CD14-positive monocyte (primary cell): ENCODE data around the gene ERGIC1. TPM values are rescaled to one million over a fixed set of nuclear protein-coding genes. Genes with fewer than 3 reads are reported as not detected.

Experiments used
- DNase-seq, 3 donors: peaks; one replicate each; pipeline ENCODE4 v3.0.0-alpha.2; 2011 to 2022
- H2AFZ ChIP-seq: 2 replicates; pipeline ENCODE4 v1.6.0; 2012; ENCODE audit warnings: mild to moderate bottlenecking, low read depth, low read length, inconsistent platforms; ENCODE audit not compliant: insufficient read depth, poor library complexity, severe bottlenecking
- H3K27ac ChIP-seq, 2 donors: 1 replicate in 1 of 2; 2 replicates in 1 of 2; pipeline ENCODE4 v1.5.1; 2012 to 2013; ENCODE audit warnings: low read length in 2 of 2, control low read depth in 1 of 2, inconsistent platforms in 1 of 2, low read depth in 1 of 2, mild to moderate bottlenecking in 1 of 2
- H3K27me3 ChIP-seq, 2 donors: one replicate each; pipeline versions ENCODE4 v1.6.0 to v1.6.1; 2011 to 2013; ENCODE audit warnings: low read length in 2 of 2; ENCODE audit not compliant: control insufficient read depth in 2 of 2, insufficient read depth in 2 of 2
- H3K36me3 ChIP-seq, 2 donors: replicated peaks in 1 of 2; 1 replicate in 1 of 2; 2 replicates in 1 of 2; pipeline versions ENCODE4 v1.5.1 to v1.6.1; 2012 to 2013; ENCODE audit warnings: low read length in 2 of 2, control low read depth in 1 of 2, inconsistent platforms in 1 of 2, mild to moderate bottlenecking in 1 of 2; ENCODE audit not compliant: insufficient read depth in 2 of 2, control insufficient read depth in 1 of 2
- H3K4me1 ChIP-seq, 2 donors: 1 replicate in 1 of 2; 2 replicates in 1 of 2; pipeline versions ENCODE4 v1.5.1 to v1.6.1; 2012 to 2013; ENCODE audit warnings: low read length in 2 of 2, control low read depth in 1 of 2, inconsistent platforms in 1 of 2, mild to moderate bottlenecking in 1 of 2, moderate library complexity in 1 of 2; ENCODE audit not compliant: insufficient read depth in 2 of 2, control insufficient read depth in 1 of 2
- H3K4me2 ChIP-seq: replicated peaks from 2 replicates; pipeline ENCODE3; 2012; ENCODE audit warnings: low read length, moderate library complexity, mild to moderate bottlenecking; ENCODE audit not compliant: poor library complexity, severe bottlenecking; ENCODE audit errors: extremely low read depth
- H3K4me3 ChIP-seq, 3 experiments: fragments of 200-600 bp in 1 of 3; sonication (generic) in 1 of 3; replicated peaks in 1 of 3; 1 replicate in 2 of 3; 2 replicates in 1 of 3; pipeline ENCODE4 v1.5.1; 2011 to 2013; ENCODE audit warnings: low read length in 3 of 3, mild to moderate bottlenecking in 3 of 3, control low read depth in 2 of 3, low read depth in 2 of 3, inconsistent platforms in 1 of 3, moderate library complexity in 1 of 3
- H3K79me2 ChIP-seq: 2 replicates; pipeline ENCODE4 v1.6.0; 2012; ENCODE audit warnings: mild to moderate bottlenecking, control low read depth, inconsistent platforms, low read length, moderate library complexity; ENCODE audit not compliant: insufficient read depth
- H3K9ac ChIP-seq: 2 replicates; pipeline ENCODE4 v1.6.0; 2017; ENCODE audit warnings: low read length, mild to moderate bottlenecking; ENCODE audit not compliant: insufficient read depth, poor library complexity, severe bottlenecking
- H3K9me3 ChIP-seq, 2 donors: replicated peaks in 1 of 2; 1 replicate in 1 of 2; 2 replicates in 1 of 2; pipeline versions ENCODE4 v1.5.1 to v1.6.1; 2012 to 2013; ENCODE audit warnings: low read length in 2 of 2, control low read depth in 1 of 2; ENCODE audit not compliant: control insufficient read depth in 1 of 2, insufficient read depth in 1 of 2
- H4K20me1 ChIP-seq: 2 replicates; pipeline ENCODE4 v1.6.0; 2012; ENCODE audit warnings: mild to moderate bottlenecking, low read length, control low read depth, moderate library complexity; ENCODE audit not compliant: insufficient read depth
- H3K27ac Mint-ChIP-seq, 7 donors: one replicate each; pipeline ENCODE4 v1.8.0; 2020; ENCODE audit warnings: mild to moderate bottlenecking in 7 of 7, mixed read lengths in 7 of 7, moderate library complexity in 6 of 7, inconsistent platforms in 2 of 7
- H3K27me3 Mint-ChIP-seq, 3 donors: one replicate each; pipeline ENCODE4 v1.8.0; 2021 to 2022; ENCODE audit warnings: low read depth in 3 of 3, mild to moderate bottlenecking in 3 of 3, mixed read lengths in 3 of 3, moderate library complexity in 3 of 3, inconsistent platforms in 1 of 3
- H3K36me3 Mint-ChIP-seq, 2 donors: one replicate each; pipeline ENCODE4 v1.8.0; 2020; ENCODE audit warnings: mixed read lengths in 2 of 2, inconsistent platforms in 1 of 2, mild to moderate bottlenecking in 1 of 2
- H3K4me1 Mint-ChIP-seq: one replicate; pipeline ENCODE4 v1.8.0; 2020; ENCODE audit warnings: mild to moderate bottlenecking, mixed read lengths
- H3K4me3 Mint-ChIP-seq, 2 donors: one replicate each; pipeline ENCODE4 v1.8.0; 2020; ENCODE audit warnings: mild to moderate bottlenecking in 2 of 2, mixed read lengths in 2 of 2, moderate library complexity in 1 of 2
- H3K9me3 Mint-ChIP-seq, 7 donors: one replicate each; pipeline ENCODE4 v1.8.0; 2020 to 2022; ENCODE audit warnings: mixed read lengths in 7 of 7, mild to moderate bottlenecking in 6 of 7, moderate library complexity in 6 of 7, inconsistent platforms in 2 of 7
- WGBS: methylation state at CpG from one replicate; pipeline ENCODE4 v1.1.5; 2013; ENCODE audit warnings: missing lambda C conversion rate; ENCODE audit not compliant: insufficient coverage; 5-methylcytosine and 5-hydroxymethylcytosine counted together
- intact Hi-C, 2 donors: fragments of 100-400 bp; cut with micrococcal nuclease; formaldehyde crosslinking; loops; one replicate each; pipeline versions ENCODE4 v1.15.0 to v1.15.1; 2023
- polyA plus RNA-seq, 3 donors: library from polyadenylated mRNA; depleted of rRNA in 1 of 3; unstranded in 2 of 3; stranded (reverse) in 1 of 3; fragments of 300-500 nt in 2 of 3; fragments of >200 nt in 1 of 3; fragmentation: Illumina TruSeq in 2 of 3; gene quantifications; 1 replicate in 2 of 3; 2 replicates in 1 of 3; pipeline ENCODE4 v1.2.3, GENCODE V29; 2012 to 2021
- TF ChIP-seq, protein P1 (sequence below): fragments of 200-600 bp; IDR thresholded peaks from one replicate; pipeline ENCODE4 v1.8.0; 2022; ENCODE audit warnings: antibody characterized with exemption, mild to moderate bottlenecking

Gene ERGIC1
- polyA plus RNA-seq, 3 donors, result 28.3 to 76.2 (median 34.1) TPM

GRCh38 chr5:172915514-172915913 lies 81.5 kb downstream of the ERGIC1 start:
- H3K4me1 ChIP-seq, result peaks cover 7 to 8% of the 10 kb centered on the region in 2 donors
- Mint-ChIP-seq H3K4me1 (peaks cover 12% of the 10 kb centered on the region), H3K27ac (no peak overlapping the region), H3K4me3 (no peak overlapping the region), H3K36me3 (peaks cover 71 to 79% of the 10 kb centered on the region in 2 donors), H3K27me3 (peaks cover 0 to 3% (median 0%) of the 10 kb centered on the region in 3 donors), H3K9me3 (no peaks in the 10 kb centered on the region)
- H3K36me3 ChIP-seq, result peaks cover 45 to 67% of the 10 kb centered on the region in 2 donors
- 98% methylated on average over 8 of the region's 10 CpGs for WGBS
- H3K4me2 ChIP-seq, result no peak overlapping the region
- intact Hi-C loops, result no loop called here
- H3K27me3 ChIP-seq, result no peaks in the 10 kb centered on the region
- no peak overlapping the region for H3K27ac ChIP-seq
- no peaks in the 10 kb centered on the region for H3K79me2 ChIP-seq
- no peak overlapping the region for H3K4me3 ChIP-seq
- no peaks in the 10 kb centered on the region for H4K20me1 ChIP-seq
- H2AFZ ChIP-seq, result no peak overlapping the region
- no peak for DNase-seq
- no peaks in the 10 kb centered on the region for H3K9me3 ChIP-seq
- no peak overlapping the region for H3K9ac ChIP-seq
- TF ChIP-seq, protein P1, sequence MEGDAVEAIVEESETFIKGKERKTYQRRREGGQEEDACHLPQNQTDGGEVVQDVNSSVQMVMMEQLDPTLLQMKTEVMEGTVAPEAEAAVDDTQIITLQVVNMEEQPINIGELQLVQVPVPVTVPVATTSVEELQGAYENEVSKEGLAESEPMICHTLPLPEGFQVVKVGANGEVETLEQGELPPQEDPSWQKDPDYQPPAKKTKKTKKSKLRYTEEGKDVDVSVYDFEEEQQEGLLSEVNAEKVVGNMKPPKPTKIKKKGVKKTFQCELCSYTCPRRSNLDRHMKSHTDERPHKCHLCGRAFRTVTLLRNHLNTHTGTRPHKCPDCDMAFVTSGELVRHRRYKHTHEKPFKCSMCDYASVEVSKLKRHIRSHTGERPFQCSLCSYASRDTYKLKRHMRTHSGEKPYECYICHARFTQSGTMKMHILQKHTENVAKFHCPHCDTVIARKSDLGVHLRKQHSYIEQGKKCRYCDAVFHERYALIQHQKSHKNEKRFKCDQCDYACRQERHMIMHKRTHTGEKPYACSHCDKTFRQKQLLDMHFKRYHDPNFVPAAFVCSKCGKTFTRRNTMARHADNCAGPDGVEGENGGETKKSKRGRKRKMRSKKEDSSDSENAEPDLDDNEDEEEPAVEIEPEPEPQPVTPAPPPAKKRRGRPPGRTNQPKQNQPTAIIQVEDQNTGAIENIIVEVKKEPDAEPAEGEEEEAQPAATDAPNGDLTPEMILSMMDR, result no peak

DNA sequence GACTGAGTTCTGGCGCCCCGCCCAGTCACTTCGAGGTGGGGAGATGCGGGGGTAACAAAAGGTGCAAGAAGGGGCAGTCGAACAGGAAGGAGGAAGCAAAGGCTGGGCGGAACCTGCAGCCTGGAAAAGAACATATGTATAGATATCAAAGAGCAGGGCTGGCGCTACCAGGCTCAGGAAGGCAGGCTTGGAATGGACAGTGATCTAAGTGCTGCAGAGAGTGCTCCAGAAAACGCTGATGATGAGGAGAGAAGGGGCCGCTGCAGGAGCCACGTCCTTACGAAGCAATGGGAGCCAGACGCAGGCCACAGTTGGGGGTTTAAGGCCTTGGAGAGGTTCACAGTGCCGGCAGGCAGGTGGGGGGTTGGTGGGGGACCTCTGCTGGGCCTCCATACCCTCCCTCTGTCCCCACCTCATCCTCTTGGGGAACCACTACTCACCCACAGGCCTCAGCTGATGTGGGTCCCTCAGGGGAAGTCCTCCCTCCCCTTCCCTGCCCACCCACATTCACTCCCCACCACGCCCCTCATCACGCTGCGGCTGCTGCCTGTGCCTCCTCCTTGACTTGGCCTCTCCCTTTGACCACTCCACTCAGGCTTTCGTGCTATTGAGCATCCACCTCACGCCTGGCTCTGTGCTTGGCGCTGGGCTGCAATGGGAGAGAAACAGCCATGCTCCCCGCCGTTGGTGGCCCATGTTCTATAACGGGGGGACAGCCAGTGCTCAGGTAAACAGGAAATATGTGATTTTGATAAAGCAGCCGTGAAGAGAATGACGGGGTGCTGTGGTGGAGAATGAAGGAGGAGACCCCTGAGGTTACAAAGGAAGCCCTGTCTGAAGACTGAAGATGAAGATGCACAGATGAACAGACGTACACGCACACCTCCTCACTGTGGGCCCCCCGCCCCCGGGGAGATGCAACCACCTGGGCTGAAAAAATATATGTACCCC lies 84.6 kb downstream of the ERGIC1 start:
- WGBS, result 51% methylated on average over 22 of the region's 28 CpGs
- Histone ChIP-seq H3K36me3 (peaks cover 37 to 63% of the 10 kb centered on the region in 2 donors), H2AFZ (no peak overlapping the region), H3K4me2 (no peak overlapping the region), H3K27me3 (no peaks in the 10 kb centered on the region), H4K20me1 (no peaks in the 10 kb centered on the region), H3K79me2 (no peaks in the 10 kb centered on the region), H3K4me1 (no peaks in the 10 kb centered on the region), H3K27ac (no peak overlapping the region), H3K9me3 (no peaks in the 10 kb centered on the region), H3K4me3 (no peak overlapping the region), H3K9ac (no peak overlapping the region)
- Mint-ChIP-seq H3K36me3 (peaks cover 70 to 81% of the 10 kb centered on the region in 2 donors), H3K4me1 (peaks cover 4% of the 10 kb centered on the region), H3K27me3 (peaks cover 0 to 4% (median 0%) of the 10 kb centered on the region in 3 donors), H3K4me3 (no peak overlapping the region), H3K9me3 (peaks cover 0 to 4% (median 0%) of the 10 kb centered on the region in 7 donors), H3K27ac (peak overlapping the region in 3 of 7 donors; percentile 26 to 55 (median 38))
- no peak for DNase-seq
- intact Hi-C loops, result no loop called here
- TF ChIP-seq, protein P1, result no peak
